Lower lobe of right lung (tissue), 2 donors: ENCODE results near the gene AMOT. TPM values are rescaled to one million over a fixed set of nuclear protein-coding genes. Genes with fewer than 3 reads are reported as not detected.

Source experiments
- ATAC-seq, 2 donors: fragments of 200-7000 bp; cut with Tn5 transposase; one replicate each; pipeline ENCODE4 v1.9.1; 2020 to 2022; ENCODE audit warnings: mild to moderate bottlenecking in 2 of 2, moderate library complexity in 2 of 2
- DNase-seq: peaks from one replicate; pipeline ENCODE4 v3.0.0-alpha.2; 2020
- H3K27ac ChIP-seq: fragments of 200-600 bp; one replicate; pipeline ENCODE4 v1.8.0; 2022
- H3K27me3 ChIP-seq: fragments of 200-600 bp; one replicate; pipeline ENCODE4 v1.8.0; 2022; ENCODE audit warnings: low read depth
- H3K36me3 ChIP-seq: fragments of 200-600 bp; one replicate; pipeline ENCODE4 v1.8.0; 2022; ENCODE audit warnings: mild to moderate bottlenecking
- H3K4me1 ChIP-seq: fragments of 200-600 bp; one replicate; pipeline ENCODE4 v1.8.0; 2022
- H3K4me3 ChIP-seq: fragments of 200-600 bp; one replicate; pipeline ENCODE4 v1.8.0; 2022; ENCODE audit warnings: mild to moderate bottlenecking
- H3K9me3 ChIP-seq: fragments of 200-600 bp; one replicate; pipeline ENCODE4 v1.8.0; 2022
- CTCF ChIP-seq: fragments of 200-600 bp; IDR thresholded peaks from one replicate; pipeline ENCODE4 v1.8.0; 2022; ENCODE audit warnings: antibody characterized with exemption, mild to moderate bottlenecking
- intact Hi-C: fragments of 100-400 bp; cut with DNase I; formaldehyde crosslinking; loops from one replicate; pipeline ENCODE4 v1.11.0; 2022
- total RNA-seq: library from RNA; stranded (reverse); fragmentation: NEBNext Ultra II Directional; extraction: Animal tissue kit (Norgen Biotek cat#: 25700); gene quantifications from one replicate; pipeline ENCODE4 v1.2.1, GENCODE V29; 2021
- donor health status: DM: no; HTN: yes; CAD: no; lungs with severe emphysema.

The AMOT gene
- total RNA-seq, 1 donor from 2014 or later, result 12.4 TPM

GRCh38 chrX:112799425-112799824 lies 41.2 kb downstream of the AMOT start:
- no peak for TF ChIP-seq CTCF
- DNase-seq (no peak), ATAC-seq (no peak)
- Histone ChIP-seq H3K9me3 (no peaks in the 10 kb centered on the region), H3K27ac (no peak overlapping the region), H3K36me3 (no peaks in the 10 kb centered on the region), H3K27me3 (no peaks in the 10 kb centered on the region), H3K4me3 (no peak overlapping the region), H3K4me1 (no peaks in the 10 kb centered on the region)
- intact Hi-C loops, result no loop called here

DNA sequence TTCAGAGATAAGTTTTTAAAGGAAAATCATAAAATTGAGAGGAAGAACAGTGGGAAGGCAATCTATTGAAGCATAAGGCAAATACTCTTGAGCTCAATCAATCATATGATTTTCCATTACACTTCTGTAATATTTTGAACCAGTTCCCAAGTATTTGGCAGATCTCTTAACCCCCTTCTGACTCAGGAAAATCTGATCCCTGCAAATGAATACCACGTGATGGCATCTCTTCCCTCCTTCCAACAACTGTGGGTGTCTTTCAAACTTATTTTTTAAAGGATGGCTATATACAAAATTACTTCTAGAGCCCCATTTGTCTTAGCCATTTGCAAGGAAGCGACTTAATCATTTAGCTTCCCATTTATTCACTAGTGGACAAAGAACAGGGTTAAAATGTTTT lies 41.9 kb downstream of the AMOT start:
- intact Hi-C loops, result no loop called here
- no peaks in the 10 kb centered on the region for H3K36me3 ChIP-seq
- H3K27me3 ChIP-seq, result no peaks in the 10 kb centered on the region
- DNase-seq, result no peak
- no peak overlapping the region for H3K4me3 ChIP-seq
- no peaks in the 10 kb centered on the region for H3K9me3 ChIP-seq
- H3K4me1 ChIP-seq, result no peaks in the 10 kb centered on the region
- no peak overlapping the region for H3K27ac ChIP-seq
- no peak for ATAC-seq
- TF ChIP-seq CTCF, result no peak

DNA sequence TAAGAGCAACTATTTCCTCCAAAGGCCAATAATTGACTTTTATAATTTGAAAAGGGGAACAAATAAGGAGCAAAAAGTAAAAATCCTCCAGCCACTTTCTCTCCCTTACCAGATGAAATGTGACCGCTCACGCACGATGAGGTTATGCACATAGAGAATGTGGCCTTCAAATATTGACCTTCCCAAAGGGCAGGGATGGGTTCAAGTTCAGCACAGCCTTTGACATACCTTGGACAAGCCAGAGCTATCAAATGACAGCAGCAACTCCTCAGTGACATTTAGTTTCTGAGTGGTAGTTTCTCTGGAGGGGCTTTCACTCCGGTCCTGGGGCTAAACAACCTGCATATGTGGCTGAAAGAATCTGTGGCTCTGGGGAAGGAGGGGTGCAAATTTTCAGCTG lies 50.7 kb downstream of the AMOT start:
- ATAC-seq, result no peak
- H3K4me1 ChIP-seq, result no peaks in the 10 kb centered on the region
- TF ChIP-seq CTCF, result no peak
- no peaks in the 10 kb centered on the region for H3K27me3 ChIP-seq
- no peak overlapping the region for H3K4me3 ChIP-seq
- intact Hi-C loops, result no loop called here
- H3K27ac ChIP-seq, result no peak overlapping the region
- H3K9me3 ChIP-seq, result no peaks in the 10 kb centered on the region
- H3K36me3 ChIP-seq, result no peaks in the 10 kb centered on the region
- DNase-seq, result no peak

- H3K27ac ChIP-seq, result no peak overlapping the region
- no peaks in the 10 kb centered on the region for H3K27me3 ChIP-seq
- TF ChIP-seq CTCF, result no peak
- no peaks in the 10 kb centered on the region for H3K36me3 ChIP-seq
- DNase-seq (no peak), ATAC-seq (no peak)
- H3K4me3 ChIP-seq, result no peak overlapping the region
- intact Hi-C loops, result no loop called here
- H3K4me1 ChIP-seq, result no peaks in the 10 kb centered on the region
- H3K9me3 ChIP-seq, result no peaks in the 10 kb centered on the region
Observed at GRCh38 chrX:112786076-112786475, 54.6 kb downstream of the AMOT start.

DNA sequence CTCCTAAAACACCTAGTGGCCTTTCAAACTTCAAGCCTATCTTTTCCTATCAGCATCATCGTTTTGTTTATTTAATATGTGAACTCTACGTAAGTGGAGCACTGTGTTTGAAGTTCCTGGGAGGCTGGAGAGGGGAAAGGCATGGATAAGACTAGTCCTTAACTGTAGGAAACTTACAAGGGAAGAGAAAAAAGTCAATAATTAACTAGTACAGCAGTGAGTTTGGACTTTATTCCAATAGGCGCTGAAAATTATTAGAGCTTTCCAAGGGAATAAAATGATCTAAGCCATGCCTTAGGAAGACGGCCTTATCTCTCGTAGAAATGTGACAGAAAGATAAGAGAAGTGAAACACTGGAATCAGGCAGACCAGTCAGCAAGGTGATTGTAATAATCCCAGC lies 55.3 kb downstream of the AMOT start:
- H3K27me3 ChIP-seq, result no peaks in the 10 kb centered on the region
- intact Hi-C loops, result no loop called here
- H3K36me3 ChIP-seq, result no peaks in the 10 kb centered on the region
- H3K9me3 ChIP-seq, result no peaks in the 10 kb centered on the region
- H3K4me3 ChIP-seq, result no peak overlapping the region
- ATAC-seq (no peak), DNase-seq (no peak)
- no peak for TF ChIP-seq CTCF
- no peak overlapping the region for H3K27ac ChIP-seq
- no peaks in the 10 kb centered on the region for H3K4me1 ChIP-seq

DNA sequence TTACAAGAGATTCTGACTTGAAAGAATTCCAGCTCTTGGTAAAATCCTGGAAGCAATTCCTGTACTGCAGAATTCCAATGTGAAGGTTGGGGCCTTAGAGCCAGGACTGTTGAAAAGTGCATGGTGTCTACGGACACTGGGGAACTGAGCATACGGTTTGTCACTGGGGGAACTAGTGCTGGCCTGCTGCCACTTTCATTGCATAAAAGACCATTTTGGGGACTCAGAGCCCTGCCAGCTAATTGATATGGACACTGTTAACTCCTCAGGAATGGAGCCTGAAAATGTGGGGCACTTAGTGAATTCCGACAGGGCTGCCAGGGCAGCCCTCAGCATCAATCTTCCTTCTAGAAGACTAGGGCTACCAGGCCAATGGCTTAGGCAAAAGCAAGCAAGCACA lies 55.9 kb downstream of the AMOT start:
- no peaks in the 10 kb centered on the region for H3K27me3 ChIP-seq
- no peak overlapping the region for H3K27ac ChIP-seq
- no peak overlapping the region for H3K4me3 ChIP-seq
- DNase-seq (no peak), ATAC-seq (no peak)
- no peaks in the 10 kb centered on the region for H3K36me3 ChIP-seq
- no peaks in the 10 kb centered on the region for H3K9me3 ChIP-seq
- no peaks in the 10 kb centered on the region for H3K4me1 ChIP-seq
- no peak for TF ChIP-seq CTCF
- intact Hi-C loops, result no loop called here
